ENCODE results near the gene CHL1. TPM values are rescaled to one million over a fixed set of nuclear protein-coding genes. Genes with fewer than 3 reads are reported as not detected.

CHL1 gene
- total and polyA plus RNA-seq, 12 donors = 0.55 to 28.8 (median 2.2) TPM

GRCh38 chr3:267101-267500, 70.5 kb downstream of the CHL1 start:
- WGBS, 2 donors = 95 to 96% methylated on average over 1 of the region's 1 CpG
- H3K4me3 ChIP-seq = no peak overlapping the region
- no peaks in the 10 kb centered on the region for H3K9me3 ChIP-seq
- intact Hi-C loops (cut with DNase I) = no loop called here
- no peak for DNase-seq
- H3K27ac ChIP-seq = no peak overlapping the region
- H3K36me3 ChIP-seq = no peaks in the 10 kb centered on the region
- H3K27me3 ChIP-seq = no peaks in the 10 kb centered on the region
- no peak for TF ChIP-seq CTCF (IDR thresholded peaks at IDR 0.05)
- H3K4me1 ChIP-seq = no peaks in the 10 kb centered on the region
- no peak for ATAC-seq

GRCh38 chr3:270688-271087, 74.1 kb downstream of the CHL1 start:
- DNase-seq = no peak
- no peak overlapping the region for H3K4me3 ChIP-seq
- 68 to 72% methylated on average over 2 of the region's 2 CpGs for WGBS, 2 donors
- TF ChIP-seq CTCF (IDR thresholded peaks at IDR 0.05) = no peak
- no peak overlapping the region for H3K27ac ChIP-seq
- H3K9me3 ChIP-seq = no peaks in the 10 kb centered on the region
- no peaks in the 10 kb centered on the region for H3K4me1 ChIP-seq
- no peaks in the 10 kb centered on the region for H3K36me3 ChIP-seq
- no peak for ATAC-seq
- intact Hi-C loops (cut with DNase I) = no loop called here
- no peaks in the 10 kb centered on the region for H3K27me3 ChIP-seq

- Histone ChIP-seq H3K4me3 (no peak overlapping the region), H3K36me3 (no peaks in the 10 kb centered on the region), H3K27ac (no peak overlapping the region), H3K27me3 (no peaks in the 10 kb centered on the region), H3K9me3 (no peaks in the 10 kb centered on the region), H3K4me1 (no peaks in the 10 kb centered on the region)
- intact Hi-C loops (cut with DNase I) = no loop called here
- DNase-seq (no peak), ATAC-seq (no peak)
- TF ChIP-seq CTCF (IDR thresholded peaks at IDR 0.05) = no peak
- WGBS, 2 donors = 49 to 53% methylated on average over 2 of the region's 2 CpGs
Observed at GRCh38 chr3:274927-275326, 78.4 kb downstream of the CHL1 start.

- intact Hi-C loops (cut with DNase I) = no loop called here
- H3K36me3 ChIP-seq = no peaks in the 10 kb centered on the region
- 60 to 76% methylated on average over 1 of the region's 1 CpG for WGBS, 2 donors
- no peaks in the 10 kb centered on the region for H3K4me1 ChIP-seq
- no peaks in the 10 kb centered on the region for H3K27me3 ChIP-seq
- H3K27ac ChIP-seq = no peak overlapping the region
- no peak for ATAC-seq
- TF ChIP-seq CTCF (IDR thresholded peaks at IDR 0.05) = no peak
- no peak overlapping the region for H3K4me3 ChIP-seq
- H3K9me3 ChIP-seq = peaks cover 0 to 9% (median 0%) of the 10 kb centered on the region in 11 donors
- DNase-seq = no peak
Observed at GRCh38 chr3:277873-278272, 81.3 kb downstream of the CHL1 start.
